GM10266 (cell line): ENCODE results near the gene OPRPN.

Experiments
- DNase-seq: peaks from one replicate; pipeline ENCODE4 v3.0.0; 2012; ENCODE audit errors: extremely low spot score
- TF ChIP-seq, protein P1 (sequence below): IDR thresholded peaks from 2 replicates; pipeline ENCODE4 v1.5.1; 2012; ENCODE audit warnings: mild to moderate bottlenecking, low read depth; ENCODE audit not compliant: control insufficient read depth, insufficient read depth; ENCODE audit errors: missing control alignments

The OPRPN gene, protein sequence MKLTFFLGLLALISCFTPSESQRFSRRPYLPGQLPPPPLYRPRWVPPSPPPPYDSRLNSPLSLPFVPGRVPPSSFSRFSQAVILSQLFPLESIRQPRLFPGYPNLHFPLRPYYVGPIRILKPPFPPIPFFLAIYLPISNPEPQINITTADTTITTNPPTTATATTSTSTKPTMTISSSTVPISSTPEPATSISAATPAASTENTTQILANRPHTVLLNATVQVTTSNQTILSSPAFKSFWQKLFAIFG

DNA sequence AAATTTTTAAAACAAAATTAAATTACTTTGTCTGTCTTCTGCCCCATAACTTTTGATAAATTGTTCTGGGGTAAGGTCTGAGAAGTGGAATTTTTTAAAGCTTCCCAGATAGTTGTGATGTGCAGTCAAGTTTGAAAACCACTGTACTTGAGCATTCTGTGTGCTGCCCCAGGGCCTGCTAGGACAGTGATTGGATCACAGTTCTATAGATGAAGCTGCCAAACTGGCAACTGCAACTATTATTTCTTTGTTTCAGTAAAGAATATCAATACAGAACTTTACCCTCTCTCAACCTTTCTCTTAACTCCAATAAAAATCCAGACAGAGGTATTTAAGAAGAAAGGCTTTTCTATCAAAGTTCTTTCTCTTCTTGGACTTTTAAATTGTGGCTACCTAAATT lies at the start of gene OPRPN:
Gene OPRPN, plus strand, starts transcription at position 361 of the 400 bp plus-strand sequence. CDS start 1,346 bp downstream, outside the sequence.
- DNase-seq = no peak
- TF ChIP-seq, protein P1, sequence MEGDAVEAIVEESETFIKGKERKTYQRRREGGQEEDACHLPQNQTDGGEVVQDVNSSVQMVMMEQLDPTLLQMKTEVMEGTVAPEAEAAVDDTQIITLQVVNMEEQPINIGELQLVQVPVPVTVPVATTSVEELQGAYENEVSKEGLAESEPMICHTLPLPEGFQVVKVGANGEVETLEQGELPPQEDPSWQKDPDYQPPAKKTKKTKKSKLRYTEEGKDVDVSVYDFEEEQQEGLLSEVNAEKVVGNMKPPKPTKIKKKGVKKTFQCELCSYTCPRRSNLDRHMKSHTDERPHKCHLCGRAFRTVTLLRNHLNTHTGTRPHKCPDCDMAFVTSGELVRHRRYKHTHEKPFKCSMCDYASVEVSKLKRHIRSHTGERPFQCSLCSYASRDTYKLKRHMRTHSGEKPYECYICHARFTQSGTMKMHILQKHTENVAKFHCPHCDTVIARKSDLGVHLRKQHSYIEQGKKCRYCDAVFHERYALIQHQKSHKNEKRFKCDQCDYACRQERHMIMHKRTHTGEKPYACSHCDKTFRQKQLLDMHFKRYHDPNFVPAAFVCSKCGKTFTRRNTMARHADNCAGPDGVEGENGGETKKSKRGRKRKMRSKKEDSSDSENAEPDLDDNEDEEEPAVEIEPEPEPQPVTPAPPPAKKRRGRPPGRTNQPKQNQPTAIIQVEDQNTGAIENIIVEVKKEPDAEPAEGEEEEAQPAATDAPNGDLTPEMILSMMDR = no peak

DNA sequence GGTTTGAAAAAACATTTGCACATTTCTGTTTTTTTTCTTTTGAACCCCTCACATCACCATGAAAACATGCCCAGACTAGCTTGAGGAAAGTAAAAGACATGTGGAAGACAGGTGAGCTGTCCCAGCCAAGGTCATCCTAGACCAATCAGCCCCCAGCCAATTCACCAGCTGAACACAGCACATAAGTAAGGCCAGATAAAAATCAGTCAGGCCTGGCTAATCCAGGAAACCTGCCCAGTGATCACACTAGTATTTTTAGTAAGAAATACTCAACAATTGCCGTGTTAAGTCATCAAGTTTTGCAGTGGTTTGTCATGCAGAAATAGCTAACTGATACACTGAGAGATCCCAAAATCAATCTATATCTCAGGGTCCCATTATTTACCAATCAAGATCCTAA lies 41.6 kb upstream of the OPRPN start:
- TF ChIP-seq, protein P1 = no peak
- DNase-seq = no peak

DNA sequence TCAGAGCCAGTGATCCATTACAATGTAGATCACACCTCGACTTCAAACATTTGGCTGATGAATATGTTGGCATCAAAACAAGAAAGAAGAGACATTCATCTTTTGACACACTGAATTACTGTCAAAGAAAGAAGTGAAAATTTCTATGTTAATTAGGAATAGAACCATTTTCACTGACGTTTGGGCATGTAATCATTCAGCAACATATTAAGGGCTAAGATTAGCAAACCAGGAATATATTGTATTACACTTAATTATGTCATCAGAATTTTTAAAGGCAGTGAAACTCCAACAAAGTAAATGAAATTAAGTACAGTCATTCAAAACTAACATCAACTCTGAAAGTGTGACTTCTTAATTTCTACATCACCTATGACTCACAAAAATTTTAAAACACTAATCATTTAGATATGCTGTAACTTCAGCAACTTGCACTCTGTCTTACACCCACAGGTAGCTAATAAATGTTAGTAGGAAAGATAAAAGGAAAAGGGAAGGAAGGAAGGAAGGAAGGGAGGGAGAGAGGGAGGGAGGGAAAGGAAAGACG lies 38.6 kb upstream of the OPRPN start:
- TF ChIP-seq, protein P1 = no peak
- DNase-seq = no peak

DNA sequence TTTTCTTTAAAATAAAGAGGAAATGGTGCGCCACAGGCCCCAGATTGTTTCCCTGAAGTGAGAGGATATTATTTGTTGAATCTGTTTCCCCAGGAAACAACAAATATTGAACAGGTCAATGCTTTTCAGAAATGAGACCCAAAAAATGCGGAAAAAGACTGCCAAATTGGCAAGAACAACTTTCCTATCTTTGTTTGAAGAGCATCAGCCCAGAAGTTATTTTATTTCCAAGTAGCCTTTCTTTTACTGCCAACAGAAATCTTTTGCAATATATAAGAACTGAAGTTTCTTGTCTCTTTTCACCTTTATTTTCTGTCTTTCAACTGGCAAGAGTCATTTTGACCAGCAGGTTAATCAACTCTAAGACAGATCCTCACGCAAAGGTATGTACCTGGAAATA lies 37.3 kb upstream of the OPRPN start, which contains the start of gene SMR3A:
Gene SMR3A, plus strand, starts transcription at position 301 of the 400 bp plus-strand sequence. CDS start 1,356 bp downstream, outside the sequence.
- TF ChIP-seq, protein P1 = no peak
- DNase-seq = no peak

DNA sequence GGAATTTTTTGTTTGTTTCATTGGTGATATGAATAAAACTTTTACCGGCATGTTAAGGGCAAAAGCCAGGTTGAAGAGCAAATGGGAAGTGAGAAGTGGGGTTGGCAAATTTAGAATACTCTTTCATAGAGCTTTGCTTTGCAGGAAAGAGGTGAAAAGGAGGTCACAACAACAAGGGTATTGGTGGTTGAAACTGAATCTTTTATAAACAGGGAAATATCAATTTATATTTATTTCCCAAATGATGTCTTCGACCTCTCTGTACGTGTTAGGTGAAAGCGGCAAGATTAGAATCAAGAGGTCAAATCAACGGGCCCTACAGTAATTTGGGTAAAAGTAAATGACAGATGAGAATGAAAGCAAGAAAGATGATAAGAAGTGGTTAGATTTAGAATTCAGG lies 33.7 kb upstream of the OPRPN start:
- TF ChIP-seq, protein P1 = no peak
- no peak for DNase-seq

DNA sequence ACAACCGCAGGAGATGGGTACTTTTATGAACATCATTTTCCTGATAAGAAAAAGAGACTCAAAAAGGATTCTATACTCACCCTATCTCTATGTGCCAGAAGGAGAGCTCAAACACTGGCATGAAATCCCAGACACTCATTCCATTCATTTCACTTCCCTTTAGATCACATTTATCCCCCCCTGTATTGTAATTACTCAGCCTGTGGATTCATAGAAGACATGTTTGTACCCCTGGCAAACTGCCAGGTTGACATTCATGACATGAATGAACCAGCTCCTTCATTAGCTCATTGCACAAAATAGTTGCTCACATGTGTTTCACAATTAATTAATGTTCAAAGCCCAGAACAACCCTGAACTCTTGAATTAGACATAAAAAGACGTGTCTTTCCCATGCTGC lies 32.3 kb upstream of the OPRPN start:
- TF ChIP-seq, protein P1 = no peak
- no peak for DNase-seq

DNA sequence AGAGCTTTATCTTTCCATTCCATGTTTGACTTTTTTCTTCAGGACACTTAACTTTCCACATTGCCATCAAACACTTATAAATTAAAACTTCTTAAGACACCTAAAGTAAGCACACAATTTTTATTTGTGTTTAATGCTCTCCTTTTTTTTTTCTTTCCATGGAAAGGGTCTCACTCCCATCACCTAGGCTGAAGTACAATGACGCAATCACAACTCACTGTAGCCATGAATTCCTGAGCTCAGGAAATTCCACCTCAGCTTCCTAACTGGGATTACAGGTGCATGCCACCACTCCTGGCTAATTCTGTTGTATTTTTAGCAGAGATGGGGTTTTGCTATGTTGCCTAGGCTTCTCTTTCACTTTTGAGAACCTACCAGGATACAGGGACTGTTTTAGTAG lies 29.9 kb upstream of the OPRPN start:
- no peak for DNase-seq

More for the DNA sequence above, 29.9 kb upstream of the OPRPN start:
- TF ChIP-seq, protein P1 = no peak
